NCI-H774 (cell line): ENCODE measurements around the gene ZNF771.

Experiments used
- DNase-seq: peaks from one replicate; lab custom pipeline; 2025; lab: John Stamatoyannopoulos, UW

ZNF771 gene

DNA sequence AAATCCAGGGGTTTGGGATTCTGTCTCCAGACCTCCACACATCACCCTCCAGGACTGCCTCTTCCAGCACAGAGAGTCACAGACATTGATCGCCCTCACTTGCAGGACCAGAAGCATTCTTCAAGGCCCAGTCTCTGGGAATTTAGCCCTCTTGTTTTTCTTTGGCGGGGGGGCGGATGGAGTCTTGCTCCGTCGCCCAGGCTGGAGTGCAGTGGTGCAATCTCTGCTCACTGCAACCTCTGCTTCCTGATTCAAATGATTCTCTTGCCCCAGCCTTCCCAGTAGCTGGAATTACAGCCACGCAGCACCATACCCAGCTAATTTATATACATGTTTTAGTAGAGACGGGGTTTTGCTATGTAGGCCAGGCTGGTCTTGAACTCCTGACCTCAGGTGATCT is 56.7 kb downstream of the ZNF771 start:
- DNase-seq: no peak
